Left ventricle myocardium superior (tissue), 1 donor: ENCODE results near the gene KRT80. TPM values are rescaled to one million over a fixed set of nuclear protein-coding genes. Genes with fewer than 3 reads are reported as not detected.

ENCODE experiments used
- ATAC-seq: fragments of 200-7000 bp; cut with Tn5 transposase; one replicate; pipeline ENCODE4 v1.9.1; 2020; ENCODE audit warnings: mild to moderate bottlenecking, moderate library complexity
- DNase-seq: peaks from one replicate; pipeline ENCODE4 v3.0.0-alpha.2; 2020
- intact Hi-C: fragments of 100-400 bp; cut with micrococcal nuclease; formaldehyde crosslinking; loops from one replicate; pipeline ENCODE4 v1.11.0; 2022
- total RNA-seq: library from RNA; stranded (reverse); fragmentation: NEBNext Ultra II Directional; extraction: Animal tissue kit (Norgen Biotek cat#: 25700); gene quantifications from one replicate; pipeline ENCODE4 v1.2.1, GENCODE V29; 2021
- donor health status: DM: no; HTN: yes; CAD: no; lungs with severe emphysema.

Gene KRT80
- total RNA-seq, 1 donor from 2014 or later = not detected

- intact Hi-C loops = no loop called here
- ATAC-seq (no peak), DNase-seq (no peak)
Observed at GRCh38 chr12:52148464-52149181, 43.2 kb downstream of the KRT80 start.

- intact Hi-C loops = no loop called here
- ATAC-seq (no peak), DNase-seq (no peak)
Observed at GRCh38 chr12:52147964-52148463, 43.8 kb downstream of the KRT80 start.

- intact Hi-C loops = no loop called here
- ATAC-seq (peak; percentile 82), DNase-seq (peak; percentile 83)
Observed at GRCh38 chr12:52147367-52147963, 44.3 kb downstream of the KRT80 start.

- intact Hi-C loops = no loop called here
- no peak for ATAC-seq
- DNase-seq = no peak
Observed at GRCh38 chr12:52146822-52147366, 44.9 kb downstream of the KRT80 start.

- DNase-seq (no peak), ATAC-seq (no peak)
- intact Hi-C loops = no loop called here
Observed at GRCh38 chr12:52146089-52146821, 45.6 kb downstream of the KRT80 start.

GRCh38 chr12:52145228-52146088 is 46.4 kb downstream of the KRT80 start:
- intact Hi-C loops = no loop called here
- no peak for ATAC-seq
- no peak for DNase-seq

- no peak for DNase-seq
- ATAC-seq = no peak
- intact Hi-C loops = no loop called here
Observed at GRCh38 chr12:52144512-52145227, 47.1 kb downstream of the KRT80 start.

- intact Hi-C loops = no loop called here
- no peak for ATAC-seq
- DNase-seq = no peak
Observed at GRCh38 chr12:52142431-52142830, 49.4 kb downstream of the KRT80 start.

GRCh38 chr12:52141875-52142274 is 49.9 kb downstream of the KRT80 start:
- intact Hi-C loops = no loop called here
- ATAC-seq (no peak), DNase-seq (no peak)

GRCh38 chr12:52141306-52141705 is 50.5 kb downstream of the KRT80 start:
- intact Hi-C loops = no loop called here
- ATAC-seq = no peak
- no peak for DNase-seq

- DNase-seq (no peak), ATAC-seq (peak; percentile 63)
- intact Hi-C loops = no loop called here
Observed at GRCh38 chr12:52139579-52140062, 52.2 kb downstream of the KRT80 start.

- DNase-seq (no peak), ATAC-seq (no peak)
- intact Hi-C loops = no loop called here
Observed at GRCh38 chr12:52139147-52139546, 52.7 kb downstream of the KRT80 start.

GRCh38 chr12:52137746-52138145 is 54.1 kb downstream of the KRT80 start:
- ATAC-seq = no peak
- intact Hi-C loops = no loop called here
- DNase-seq = no peak

- intact Hi-C loops = no loop called here
- ATAC-seq = no peak
- DNase-seq = no peak
Observed at GRCh38 chr12:52132754-52133161, 59.1 kb downstream of the KRT80 start.

- no peak for DNase-seq
- no peak for ATAC-seq
- intact Hi-C loops = no loop called here
Observed at GRCh38 chr12:52130711-52131110, 61.1 kb downstream of the KRT80 start.

GRCh38 chr12:52127683-52128450 is 63.9 kb downstream of the KRT80 start:
- intact Hi-C loops = no loop called here
- ATAC-seq (no peak), DNase-seq (no peak)
